ENCODE results near the gene SKIDA1.
"Not testable (repeated sequence)": the region's sequence is repeated elsewhere in the genome, so short reads cannot be mapped to it uniquely, and the experiment has no call there.

SKIDA1 gene

DNA sequence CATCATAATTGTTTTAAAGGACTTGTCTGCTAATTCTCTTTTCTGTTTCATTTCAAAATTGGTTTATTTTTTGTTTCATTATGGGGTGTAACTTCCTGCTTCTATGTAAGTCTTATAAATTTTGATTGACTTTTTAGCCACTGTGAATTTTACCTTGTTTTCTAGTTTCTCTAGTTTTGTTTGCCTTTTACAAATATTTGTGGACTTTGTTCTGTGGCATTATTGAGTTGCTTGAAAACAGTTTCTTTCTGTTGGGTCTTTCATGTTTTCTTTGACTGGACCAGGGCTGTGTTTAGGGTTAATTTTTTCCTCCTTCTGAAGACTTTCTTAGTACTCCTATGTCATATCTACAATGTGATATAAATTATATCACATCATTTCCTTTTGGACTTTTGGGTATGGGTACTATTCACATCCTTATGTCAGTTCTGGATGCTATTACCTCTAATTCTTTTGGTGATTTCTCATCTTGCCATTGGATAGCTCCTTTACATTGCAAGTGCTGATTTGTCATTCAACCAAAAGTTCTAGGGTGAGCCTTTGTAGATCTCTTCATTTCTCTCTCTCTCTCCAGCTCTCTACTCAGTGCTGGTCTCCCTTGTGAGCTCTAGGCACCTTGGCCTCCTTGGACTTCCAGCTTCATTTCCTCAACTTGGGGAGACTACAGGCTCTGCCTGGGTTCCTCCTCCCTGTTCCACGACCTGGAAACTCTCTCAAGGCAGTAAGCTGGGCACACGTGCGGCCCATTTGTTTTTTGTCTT lies 45.5 kb upstream of the SKIDA1 start:
- 0 out of 2 replicates have a peak, but pooled peaks cover 2% of the 10 kb centered on the region for H4K20me1 ChIP-seq (ENCODE audit: insufficient read depth, low read length)
- no peaks in the 10 kb centered on the region for H3K9me2 ChIP-seq (ENCODE audit: low read depth, low read length)
- no peak overlapping the region for H3K27ac ChIP-seq (ENCODE audit: low read depth, low read length, poor library complexity, severe bottlenecking)
- no peaks in the 10 kb centered on the region for H3K9me3 ChIP-seq (ENCODE audit: low read length)
- H3K27me3 ChIP-seq (ENCODE audit: insufficient read depth, low read length) = no peaks in the 10 kb centered on the region
- H3K4me3 ChIP-seq (ENCODE audit: low read depth, low read length, poor library complexity, severe bottlenecking) = no peak overlapping the region
- H3K4me2 ChIP-seq (ENCODE audit: low read length) = no peak overlapping the region
- peaks cover 73% of the 10 kb centered on the region for H3K79me2 ChIP-seq (ENCODE audit: insufficient read depth, low read length)
- H3K4me1 ChIP-seq (ENCODE audit: insufficient read depth, low read length, severe bottlenecking) = peaks cover 10% of the 10 kb centered on the region
- H3K9ac ChIP-seq (ENCODE audit: low read length) = no peak overlapping the region
- no peak overlapping the region for H2AFZ ChIP-seq (ENCODE audit: low read length)
- no peaks in the 10 kb centered on the region for H3F3A ChIP-seq (ENCODE audit: insufficient read depth, low read length)
- H3K36me3 ChIP-seq (ENCODE audit: insufficient read depth, low read length) = peaks cover 18% of the 10 kb centered on the region; the same call in 1 of the 2 replicates
- TF ChIP-seq EZH2 (IDR thresholded peaks at IDR 0.05; ENCODE audit: borderline replicate concordance, low read length) = no peak
- no peak for TF ChIP-seq CTCF (IDR thresholded peaks at IDR 0.05; ENCODE audit: low read length)

- H3K36me3 ChIP-seq (ENCODE audit: insufficient read depth, low read length) = peaks cover 66% of the 10 kb centered on the region
- not testable (repeated sequence) for H3K9ac ChIP-seq (ENCODE audit: low read length)
- H3K79me2 ChIP-seq (ENCODE audit: insufficient read depth, low read length) = peaks cover 11% of the 10 kb centered on the region
These were observed 33.5 kb upstream of the SKIDA1 start for GRCh38 chr10:21558984-21559383.

GRCh38 chr10:21556527-21556926 lies 31.0 kb upstream of the SKIDA1 start:
- H3K79me2 ChIP-seq (ENCODE audit: insufficient read depth, low read length) = peaks cover 4% of the 10 kb centered on the region; the same call in 1 of the 2 replicates
- peaks cover 86% of the 10 kb centered on the region for H3K36me3 ChIP-seq (ENCODE audit: insufficient read depth, low read length)
- H3K27me3 ChIP-seq (ENCODE audit: insufficient read depth, low read length) = no peaks in the 10 kb centered on the region
- H3K9me2 ChIP-seq (ENCODE audit: low read depth, low read length) = no peaks in the 10 kb centered on the region
- H3K9ac ChIP-seq (ENCODE audit: low read length) = no peak overlapping the region
- H3K4me1 ChIP-seq (ENCODE audit: insufficient read depth, low read length, severe bottlenecking) = no peaks in the 10 kb centered on the region
- H2AFZ ChIP-seq (ENCODE audit: low read length) = no peak overlapping the region
- no peak for TF ChIP-seq EZH2 (IDR thresholded peaks at IDR 0.05; ENCODE audit: borderline replicate concordance, low read length)
- no peak for TF ChIP-seq CTCF (IDR thresholded peaks at IDR 0.05; ENCODE audit: low read length)
- H3K27ac ChIP-seq (ENCODE audit: low read depth, low read length, poor library complexity, severe bottlenecking) = no peak overlapping the region
- H3F3A ChIP-seq (ENCODE audit: insufficient read depth, low read length) = no peaks in the 10 kb centered on the region
- no peak overlapping the region for H3K4me3 ChIP-seq (ENCODE audit: low read depth, low read length, poor library complexity, severe bottlenecking)
- H4K20me1 ChIP-seq (ENCODE audit: insufficient read depth, low read length) = no peaks in the 10 kb centered on the region
- no peaks in the 10 kb centered on the region for H3K9me3 ChIP-seq (ENCODE audit: low read length)
- H3K4me2 ChIP-seq (ENCODE audit: low read length) = no peak overlapping the region

More at GRCh38 chr10:21558984-21559383, 33.5 kb upstream of the SKIDA1 start:
- H3K27ac ChIP-seq (ENCODE audit: low read depth, low read length, poor library complexity, severe bottlenecking); H3K4me3 ChIP-seq (ENCODE audit: low read depth, low read length, poor library complexity, severe bottlenecking); H3F3A ChIP-seq (ENCODE audit: insufficient read depth, low read length); H2AFZ ChIP-seq (ENCODE audit: low read length); H3K9me2 ChIP-seq (ENCODE audit: low read depth, low read length); H3K4me2 ChIP-seq (ENCODE audit: low read length); H3K9me3 ChIP-seq (ENCODE audit: low read length); H4K20me1 ChIP-seq (ENCODE audit: insufficient read depth, low read length); H3K4me1 ChIP-seq (ENCODE audit: insufficient read depth, low read length, severe bottlenecking); H3K27me3 ChIP-seq (ENCODE audit: insufficient read depth, low read length): not testable (repeated sequence)

DNA sequence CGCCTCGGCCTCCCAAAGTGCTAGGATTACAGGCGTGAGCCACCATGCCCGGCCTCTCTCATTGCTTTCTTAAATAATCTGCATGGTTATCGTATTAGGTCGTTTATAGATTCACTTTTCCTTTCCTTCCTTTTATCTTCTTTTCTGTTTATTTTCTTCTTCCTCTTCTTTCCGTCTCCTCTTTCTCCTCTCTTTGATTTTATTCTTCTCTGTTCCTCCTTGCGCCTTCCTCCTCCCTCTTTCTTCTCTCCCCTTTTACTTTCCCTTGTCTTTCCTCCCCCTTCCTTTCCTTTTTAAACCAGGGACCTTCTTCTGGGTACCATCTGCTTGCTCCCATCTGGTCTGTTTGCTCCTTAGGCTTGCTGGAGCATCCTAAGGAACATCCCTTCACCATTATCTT lies 27.2 kb upstream of the SKIDA1 start:
- 0 out of 2 replicates have a peak, but pooled peaks cover 9% of the 10 kb centered on the region for H3K79me2 ChIP-seq (ENCODE audit: insufficient read depth, low read length)
- H4K20me1 ChIP-seq (ENCODE audit: insufficient read depth, low read length) = no peaks in the 10 kb centered on the region
- no peaks in the 10 kb centered on the region for H3K9me3 ChIP-seq (ENCODE audit: low read length)

More for the DNA sequence above, 27.2 kb upstream of the SKIDA1 start:
- Histone ChIP-seq H2AFZ (ENCODE audit: low read length) (no peak overlapping the region), H3K36me3 (ENCODE audit: insufficient read depth, low read length) (peaks cover 91% of the 10 kb centered on the region), H3K27ac (ENCODE audit: low read depth, low read length, poor library complexity, severe bottlenecking) (no peak overlapping the region), H3K4me3 (ENCODE audit: low read depth, low read length, poor library complexity, severe bottlenecking) (no peak overlapping the region), H3K27me3 (ENCODE audit: insufficient read depth, low read length) (no peaks in the 10 kb centered on the region), H3K4me1 (ENCODE audit: insufficient read depth, low read length, severe bottlenecking) (no peaks in the 10 kb centered on the region), H3K9ac (ENCODE audit: low read length) (no peak overlapping the region), H3K4me2 (ENCODE audit: low read length) (no peak overlapping the region), H3K9me2 (ENCODE audit: low read depth, low read length) (no peaks in the 10 kb centered on the region), H3F3A (ENCODE audit: insufficient read depth, low read length) (no peaks in the 10 kb centered on the region)
- TF ChIP-seq EZH2 (IDR thresholded peaks at IDR 0.05; ENCODE audit: borderline replicate concordance, low read length) (no peak), CTCF (IDR thresholded peaks at IDR 0.05; ENCODE audit: low read length) (no peak)
